ENCODE measurements around the gene SMYD4. TPM values are rescaled to one million over a fixed set of nuclear protein-coding genes. Genes with fewer than 3 reads are reported as not detected.

SMYD4 gene
- total RNA-seq, 1 donor from 2014 or later: 7.8 TPM

GRCh38 chr17:1847191-1847590 lies 17.5 kb upstream of the SMYD4 start:
- Histone ChIP-seq H3K27me3 (ENCODE audit: control insufficient read depth, insufficient read depth, low read length) (no peaks in the 10 kb centered on the region), H3K4me3 (ENCODE audit: low read depth, low read length) (no peak overlapping the region), H3K36me3 (ENCODE audit: control insufficient read depth, insufficient read depth, low read length) (no peaks in the 10 kb centered on the region)
- DNase-seq (ENCODE audit: low read depth): no peak
- TF ChIP-seq CTCF (IDR thresholded peaks at IDR 0.05; ENCODE audit: insufficient read depth, low read length, poor library complexity, severe bottlenecking): no peak

- no peaks in the 10 kb centered on the region for H3K36me3 ChIP-seq (ENCODE audit: control insufficient read depth, insufficient read depth, low read length)
- DNase-seq (ENCODE audit: low read depth): no peak
- no peak for TF ChIP-seq CTCF (IDR thresholded peaks at IDR 0.05; ENCODE audit: insufficient read depth, low read length, poor library complexity, severe bottlenecking)
- no peaks in the 10 kb centered on the region for H3K27me3 ChIP-seq (ENCODE audit: control insufficient read depth, insufficient read depth, low read length)
- no peak overlapping the region for H3K4me3 ChIP-seq (ENCODE audit: low read depth, low read length)
Observed at GRCh38 chr17:1843947-1844346, 14.2 kb upstream of the SMYD4 start.

GRCh38 chr17:1839516-1839915 lies 9.8 kb upstream of the SMYD4 start:
- Histone ChIP-seq H3K36me3 (ENCODE audit: control insufficient read depth, insufficient read depth, low read length) (no peaks in the 10 kb centered on the region), H3K27me3 (ENCODE audit: control insufficient read depth, insufficient read depth, low read length) (no peaks in the 10 kb centered on the region)

GRCh38 chr17:1834380-1835149 lies 4.9 kb upstream of the SMYD4 start:
- DNase-seq (ENCODE audit: low read depth): no peak
- no peak for TF ChIP-seq CTCF (IDR thresholded peaks at IDR 0.05; ENCODE audit: insufficient read depth, low read length, poor library complexity, severe bottlenecking)
- Histone ChIP-seq H3K27me3 (ENCODE audit: control insufficient read depth, insufficient read depth, low read length) (no peaks in the 10 kb centered on the region), H3K4me3 (ENCODE audit: low read depth, low read length) (no peak overlapping the region), H3K36me3 (ENCODE audit: control insufficient read depth, insufficient read depth, low read length) (no peaks in the 10 kb centered on the region)

More at GRCh38 chr17:1839516-1839915, 9.8 kb upstream of the SMYD4 start:
- no peak overlapping the region for H3K4me3 ChIP-seq (ENCODE audit: low read depth, low read length)
- no peak for DNase-seq (ENCODE audit: low read depth)
- no peak for TF ChIP-seq CTCF (IDR thresholded peaks at IDR 0.05; ENCODE audit: insufficient read depth, low read length, poor library complexity, severe bottlenecking)

- DNase-seq (ENCODE audit: low read depth): no peak
- Histone ChIP-seq H3K4me3 (ENCODE audit: low read depth, low read length) (peak overlapping the region; percentile 95), H3K27me3 (ENCODE audit: control insufficient read depth, insufficient read depth, low read length) (no peaks in the 10 kb centered on the region), H3K36me3 (ENCODE audit: control insufficient read depth, insufficient read depth, low read length) (no peaks in the 10 kb centered on the region)
- no peak for TF ChIP-seq CTCF (IDR thresholded peaks at IDR 0.05; ENCODE audit: insufficient read depth, low read length, poor library complexity, severe bottlenecking)
Observed at GRCh38 chr17:1830288-1830687, 586 bp upstream of the SMYD4 start.

- Histone ChIP-seq H3K27me3 (ENCODE audit: control insufficient read depth, insufficient read depth, low read length) (no peaks in the 10 kb centered on the region), H3K4me3 (ENCODE audit: low read depth, low read length) (peak overlapping the region; percentile 95), H3K36me3 (ENCODE audit: control insufficient read depth, insufficient read depth, low read length) (no peaks in the 10 kb centered on the region)
- DNase-seq (ENCODE audit: low read depth): no peak
- TF ChIP-seq CTCF (IDR thresholded peaks at IDR 0.05; ENCODE audit: insufficient read depth, low read length, poor library complexity, severe bottlenecking): no peak
Observed at GRCh38 chr17:1829216-1829591, 498 bp downstream of the SMYD4 start.
